ENCODE measurements around the gene APPL2.

Gene APPL2

DNA sequence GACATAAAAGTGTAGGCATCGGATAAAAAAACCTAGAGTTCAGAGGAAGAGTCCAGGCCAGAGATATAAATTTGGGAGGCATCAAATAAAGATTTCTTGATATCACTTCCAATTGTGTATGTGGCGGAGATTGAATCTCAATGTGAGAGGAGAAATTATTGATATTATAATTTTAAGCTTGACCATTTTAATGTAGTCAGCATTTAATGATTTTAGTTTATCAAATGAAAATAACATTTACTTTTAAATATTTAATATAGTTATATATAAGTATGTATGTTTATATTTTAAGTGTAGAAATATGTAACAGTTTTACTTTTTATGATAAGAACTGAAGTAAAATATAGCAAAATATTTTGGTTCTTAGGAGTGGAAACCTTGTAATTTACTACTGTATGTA is 79.7 kb downstream of the APPL2 start:
- Histone ChIP-seq H4K20me1 (ENCODE audit: control insufficient read depth, insufficient read depth, low read depth, low read length) (no peaks in the 10 kb centered on the region), H3K27ac (ENCODE audit: low read depth, low read length) (no peak overlapping the region), H3K79me2 (ENCODE audit: control insufficient read depth, low read length) (no peaks in the 10 kb centered on the region), H3F3A (ENCODE audit: control insufficient read depth, insufficient read depth) (no peaks in the 10 kb centered on the region), H3K36me3 (ENCODE audit: control insufficient read depth, low read length) (peaks cover 87% of the 10 kb centered on the region), H3K9me3 (ENCODE audit: control insufficient read depth, insufficient read depth, low read length) (no peaks in the 10 kb centered on the region), H3K9me2 (replicated peaks; ENCODE audit: control insufficient read depth, low read length) (no peaks in the 10 kb centered on the region), H3K4me2 (ENCODE audit: low read length) (no peak overlapping the region), H3K4me1 (ENCODE audit: control insufficient read depth, low read length) (no peaks in the 10 kb centered on the region), H3K4me3 (ENCODE audit: low read length) (no peak overlapping the region), H3K27me3 (ENCODE audit: control insufficient read depth, low read length) (no peaks in the 10 kb centered on the region)
- TF ChIP-seq, protein P1, sequence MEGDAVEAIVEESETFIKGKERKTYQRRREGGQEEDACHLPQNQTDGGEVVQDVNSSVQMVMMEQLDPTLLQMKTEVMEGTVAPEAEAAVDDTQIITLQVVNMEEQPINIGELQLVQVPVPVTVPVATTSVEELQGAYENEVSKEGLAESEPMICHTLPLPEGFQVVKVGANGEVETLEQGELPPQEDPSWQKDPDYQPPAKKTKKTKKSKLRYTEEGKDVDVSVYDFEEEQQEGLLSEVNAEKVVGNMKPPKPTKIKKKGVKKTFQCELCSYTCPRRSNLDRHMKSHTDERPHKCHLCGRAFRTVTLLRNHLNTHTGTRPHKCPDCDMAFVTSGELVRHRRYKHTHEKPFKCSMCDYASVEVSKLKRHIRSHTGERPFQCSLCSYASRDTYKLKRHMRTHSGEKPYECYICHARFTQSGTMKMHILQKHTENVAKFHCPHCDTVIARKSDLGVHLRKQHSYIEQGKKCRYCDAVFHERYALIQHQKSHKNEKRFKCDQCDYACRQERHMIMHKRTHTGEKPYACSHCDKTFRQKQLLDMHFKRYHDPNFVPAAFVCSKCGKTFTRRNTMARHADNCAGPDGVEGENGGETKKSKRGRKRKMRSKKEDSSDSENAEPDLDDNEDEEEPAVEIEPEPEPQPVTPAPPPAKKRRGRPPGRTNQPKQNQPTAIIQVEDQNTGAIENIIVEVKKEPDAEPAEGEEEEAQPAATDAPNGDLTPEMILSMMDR (IDR thresholded peaks at IDR 0.05; ENCODE audit: low read depth, low read length, poor library complexity, severe bottlenecking): no peak
- TF ChIP-seq EZH2phosphoT487 (IDR thresholded peaks at IDR 0.05; ENCODE audit: borderline replicate concordance, low read length): no peak

DNA sequence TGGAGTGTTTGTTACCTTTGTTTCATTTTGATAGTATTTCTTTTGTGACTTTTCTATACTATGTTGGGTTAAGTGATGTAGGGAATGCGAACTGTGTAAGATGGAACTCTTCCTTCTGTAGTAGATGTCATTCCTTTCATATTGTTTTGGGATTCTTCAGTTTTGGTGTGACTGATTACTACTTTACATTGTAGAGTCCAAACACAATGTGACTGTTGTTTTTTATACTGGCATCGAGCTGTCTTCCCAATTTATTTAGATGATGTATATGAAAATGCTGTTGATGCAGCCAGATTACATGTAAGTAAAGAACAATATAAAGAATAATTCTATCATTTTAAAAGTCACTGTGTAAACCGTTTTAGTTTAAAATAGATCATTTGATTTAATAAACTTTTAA is 93.7 kb downstream of the APPL2 start:
- peaks cover 4% of the 10 kb centered on the region; the same call in 1 of the 2 replicates for H3K79me2 ChIP-seq (ENCODE audit: control insufficient read depth, low read length)
- H3K27ac ChIP-seq (ENCODE audit: low read depth, low read length): no peak overlapping the region
- no peaks in the 10 kb centered on the region for H4K20me1 ChIP-seq (ENCODE audit: control insufficient read depth, insufficient read depth, low read depth, low read length)
- no peak overlapping the region for H3K4me2 ChIP-seq (ENCODE audit: low read length)
- no peaks in the 10 kb centered on the region; the same call in 1 of the 2 replicates for H3F3A ChIP-seq (ENCODE audit: control insufficient read depth, insufficient read depth)
- H3K4me1 ChIP-seq (ENCODE audit: control insufficient read depth, low read length): no peaks in the 10 kb centered on the region
- H3K36me3 ChIP-seq (ENCODE audit: control insufficient read depth, low read length): peaks cover 90% of the 10 kb centered on the region
- H3K9me2 ChIP-seq (replicated peaks; ENCODE audit: control insufficient read depth, low read length): no peaks in the 10 kb centered on the region
- TF ChIP-seq EZH2phosphoT487 (IDR thresholded peaks at IDR 0.05; ENCODE audit: borderline replicate concordance, low read length): no peak
- TF ChIP-seq, protein P1 (IDR thresholded peaks at IDR 0.05; ENCODE audit: low read depth, low read length, poor library complexity, severe bottlenecking): no peak
- no peak overlapping the region for H3K4me3 ChIP-seq (ENCODE audit: low read length)
- H3K27me3 ChIP-seq (ENCODE audit: control insufficient read depth, low read length): no peaks in the 10 kb centered on the region
- no peaks in the 10 kb centered on the region for H3K9me3 ChIP-seq (ENCODE audit: control insufficient read depth, insufficient read depth, low read length)

DNA sequence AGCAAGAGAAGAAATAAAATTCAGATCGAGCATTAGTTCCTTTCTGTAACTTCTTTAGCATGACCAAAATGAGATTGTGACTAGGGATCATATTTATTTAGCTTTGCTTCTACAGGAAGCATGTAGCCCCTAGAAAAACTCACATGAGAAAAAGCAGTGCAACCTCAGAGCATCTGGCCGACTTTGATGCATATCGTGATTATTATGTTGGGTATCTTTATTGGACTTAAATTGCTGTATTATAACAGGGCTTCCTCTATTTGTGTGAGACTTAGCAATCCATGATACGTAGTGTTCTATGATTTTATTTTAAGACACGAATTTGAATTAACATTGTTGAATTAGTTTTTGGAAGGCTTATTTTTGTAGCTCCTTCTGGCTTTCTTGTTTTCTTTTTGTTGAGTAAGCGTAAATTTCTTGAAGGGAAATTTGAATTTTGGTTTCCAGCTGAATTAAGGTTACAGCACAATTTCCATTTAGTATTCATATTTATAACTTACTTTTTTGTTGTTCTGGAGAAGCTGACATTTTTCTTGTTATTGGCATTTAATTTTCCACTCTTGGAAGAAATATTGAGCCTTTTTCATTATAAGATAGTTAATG is 94.6 kb downstream of the APPL2 start:
- Histone ChIP-seq H3K4me1 (ENCODE audit: control insufficient read depth, low read length) (no peaks in the 10 kb centered on the region), H3K9me2 (replicated peaks; ENCODE audit: control insufficient read depth, low read length) (no peaks in the 10 kb centered on the region), H3K27ac (ENCODE audit: low read depth, low read length) (no peak overlapping the region), H3F3A (ENCODE audit: control insufficient read depth, insufficient read depth) (no peaks in the 10 kb centered on the region; the same call in 1 of the 2 replicates), H3K4me2 (ENCODE audit: low read length) (no peak overlapping the region), H3K36me3 (ENCODE audit: control insufficient read depth, low read length) (peaks cover 90% of the 10 kb centered on the region), H4K20me1 (ENCODE audit: control insufficient read depth, insufficient read depth, low read depth, low read length) (no peaks in the 10 kb centered on the region), H3K4me3 (ENCODE audit: low read length) (no peak overlapping the region), H3K9me3 (ENCODE audit: control insufficient read depth, insufficient read depth, low read length) (no peaks in the 10 kb centered on the region), H3K79me2 (ENCODE audit: control insufficient read depth, low read length) (peaks cover 4% of the 10 kb centered on the region; the same call in 1 of the 2 replicates), H3K27me3 (ENCODE audit: control insufficient read depth, low read length) (no peaks in the 10 kb centered on the region)
- TF ChIP-seq, protein P1 (IDR thresholded peaks at IDR 0.05; ENCODE audit: low read depth, low read length, poor library complexity, severe bottlenecking): no peak
- no peak for TF ChIP-seq EZH2phosphoT487 (IDR thresholded peaks at IDR 0.05; ENCODE audit: borderline replicate concordance, low read length)

Measured in DOHH2 (cell line).